NCI-H345 treated with DMSO at 0.1 percent for 48 hours (cell line): ENCODE measurements around the gene RPIA.
"Not testable (repeated sequence)": the region's sequence is repeated elsewhere in the genome, so short reads cannot be mapped to it uniquely, and the experiment has no call there.

Experiments
- DNase-seq: peaks from one replicate; lab custom pipeline; 2025; ENCODE audit not compliant: unreplicated experiment; lab: John Stamatoyannopoulos, UW

The RPIA gene

GRCh38 chr2:88691339-88692183, at the start of gene RPIA:
Gene RPIA, plus strand, starts transcription at chr2:88691673. Its CDS starts 26 bp downstream, at chr2:88691699.
- DNase-seq = peak; percentile 94

- DNase-seq = no peak
Measured at GRCh38 chr2:88642278-88642677, 49.2 kb upstream of the RPIA start.

GRCh38 chr2:88645291-88645882, 46.1 kb upstream of the RPIA start:
- not testable (repeated sequence) for DNase-seq

- DNase-seq = no peak
Measured at GRCh38 chr2:88651646-88652045, 39.8 kb upstream of the RPIA start.

GRCh38 chr2:88654714-88655113, 36.8 kb upstream of the RPIA start:
- no peak for DNase-seq

- DNase-seq = no peak
Measured at GRCh38 chr2:88656690-88657089, 34.8 kb upstream of the RPIA start.

- DNase-seq = no peak
Measured at GRCh38 chr2:88657131-88657530, 34.3 kb upstream of the RPIA start.

GRCh38 chr2:88658326-88658725, 33.1 kb upstream of the RPIA start:
- DNase-seq = no peak

- DNase-seq = no peak
Measured at GRCh38 chr2:88658881-88659537, 32.5 kb upstream of the RPIA start.

- DNase-seq = no peak
Measured at GRCh38 chr2:88659538-88659915, 31.9 kb upstream of the RPIA start.

GRCh38 chr2:88660622-88661021, 30.9 kb upstream of the RPIA start:
- no peak for DNase-seq

GRCh38 chr2:88666576-88666975, 24.9 kb upstream of the RPIA start:
- no peak for DNase-seq

- no peak for DNase-seq
Measured at GRCh38 chr2:88667219-88667618, 24.3 kb upstream of the RPIA start.

- DNase-seq = no peak
Measured at GRCh38 chr2:88668862-88669261, 22.6 kb upstream of the RPIA start.

GRCh38 chr2:88669482-88670214, 21.8 kb upstream of the RPIA start:
- no peak for DNase-seq

GRCh38 chr2:88671786-88672427, 19.6 kb upstream of the RPIA start:
- peak; percentile 28 for DNase-seq

- DNase-seq = no peak
Measured at GRCh38 chr2:88673363-88673762, 18.1 kb upstream of the RPIA start.

- DNase-seq = no peak
Measured at GRCh38 chr2:88680266-88680902, 11.1 kb upstream of the RPIA start.

- DNase-seq = no peak
Measured at GRCh38 chr2:88680916-88681315, 10.6 kb upstream of the RPIA start.
